Thoracic aorta (tissue), 2 donors: ENCODE measurements around the gene IFT122. TPM values are rescaled to one million over a fixed set of nuclear protein-coding genes. Genes with fewer than 3 reads are reported as not detected.

ENCODE experiments used
- ATAC-seq: fragments of 150-250 bp; one replicate; pipeline ENCODE4 v1.8.0; 2017; ENCODE audit warnings: low read depth; ENCODE audit not compliant: insufficient number of reproducible peaks, low FRiP score
- DNase-seq: peaks from one replicate; pipeline ENCODE4 v3.0.0-alpha.2; 2020; ENCODE audit warnings: low spot score
- H3K27ac ChIP-seq, 2 donors: fragments of 200-600 bp; sonication (generic); 1 replicate in 1 of 2; 2 replicates in 1 of 2; pipeline ENCODE4 v1.5.1; 2016; ENCODE audit warnings: mild to moderate bottlenecking in 2 of 2, moderate library complexity in 2 of 2
- H3K27me3 ChIP-seq: fragments of 200-600 bp; sonication (generic); replicated peaks from 2 replicates; pipeline ENCODE4 v1.6.0; 2016; ENCODE audit warnings: mild to moderate bottlenecking; ENCODE audit not compliant: insufficient read depth
- H3K36me3 ChIP-seq: fragments of 200-600 bp; sonication (generic); one replicate; pipeline ENCODE4 v1.5.1; 2016
- H3K4me1 ChIP-seq, 2 donors: fragments of 200-600 bp; sonication (generic); 1 replicate in 1 of 2; 2 replicates in 1 of 2; pipeline versions ENCODE4 v1.5.1 to v1.6.0; 2016; ENCODE audit warnings: low read depth in 2 of 2, mild to moderate bottlenecking in 1 of 2; ENCODE audit not compliant: control insufficient read depth in 1 of 2
- H3K4me3 ChIP-seq: fragments of 200-600 bp; sonication (generic); 2 replicates; pipeline ENCODE4 v1.5.1; 2016; ENCODE audit warnings: mild to moderate bottlenecking
- H3K9me3 ChIP-seq: fragments of 200-600 bp; sonication (generic); 2 replicates; pipeline ENCODE4 v1.5.1; 2016
- CTCF ChIP-seq: fragments of 200-600 bp; sonication (generic); IDR thresholded peaks from one replicate; pipeline ENCODE4 v1.5.1; 2019; ENCODE audit warnings: antibody characterized with exemption
- total RNA-seq, 2 donors: library from RNA; depleted of rRNA; stranded (reverse); fragments of >200 nt; gene quantifications; one replicate each; pipeline versions ENCODE4 v1.1.0 to v1.2.3, GENCODE V29; 2016

IFT122 gene
- total RNA-seq, 2 donors from 2014 or later, result 50.1 to 61.9 TPM

- peak; percentile 64 for DNase-seq
- H3K27me3 ChIP-seq, result no peaks in the 10 kb centered on the region
- ATAC-seq, result peak; percentile 95
- H3K4me1 ChIP-seq, result peaks cover 4 to 14% of the 10 kb centered on the region in 2 donors
- peak overlapping the region; percentile 84 to 86 for H3K27ac ChIP-seq
- H3K9me3 ChIP-seq, result no peaks in the 10 kb centered on the region
- H3K4me3 ChIP-seq, result peak overlapping the region; percentile 80
- H3K36me3 ChIP-seq, result peaks cover 3% of the 10 kb centered on the region
- TF ChIP-seq CTCF, result peak; percentile 72
Measured at GRCh38 chr3:129399145-129399894, 40.7 kb upstream of the IFT122 start.

GRCh38 chr3:129399895-129400357, 40.1 kb upstream of the IFT122 start:
- TF ChIP-seq CTCF, result no peak

GRCh38 chr3:129402210-129402609, 37.8 kb upstream of the IFT122 start:
- Histone ChIP-seq H3K4me1 (peaks cover 4 to 14% of the 10 kb centered on the region in 2 donors), H3K27me3 (no peaks in the 10 kb centered on the region), H3K9me3 (no peaks in the 10 kb centered on the region), H3K36me3 (no peaks in the 10 kb centered on the region), H3K27ac (no peak overlapping the region), H3K4me3 (no peak overlapping the region)
- no peak for TF ChIP-seq CTCF
- DNase-seq, result no peak
- no peak for ATAC-seq

More at GRCh38 chr3:129399895-129400357, 40.1 kb upstream of the IFT122 start:
- Histone ChIP-seq H3K9me3 (no peaks in the 10 kb centered on the region), H3K4me1 (peaks cover 4 to 14% of the 10 kb centered on the region in 2 donors), H3K36me3 (peaks cover 3% of the 10 kb centered on the region), H3K4me3 (peak overlapping the region; percentile 80), H3K27ac (peak overlapping the region; percentile 84 to 86), H3K27me3 (no peaks in the 10 kb centered on the region)
- ATAC-seq (no peak), DNase-seq (no peak)

GRCh38 chr3:129402616-129403015, 37.4 kb upstream of the IFT122 start:
- no peaks in the 10 kb centered on the region for H3K27me3 ChIP-seq
- H3K27ac ChIP-seq, result no peak overlapping the region
- no peak overlapping the region for H3K4me3 ChIP-seq
- H3K36me3 ChIP-seq, result no peaks in the 10 kb centered on the region
- ATAC-seq, result no peak
- TF ChIP-seq CTCF, result no peak
- peaks cover 4 to 11% of the 10 kb centered on the region in 2 donors for H3K4me1 ChIP-seq
- H3K9me3 ChIP-seq, result no peaks in the 10 kb centered on the region
- DNase-seq, result no peak

GRCh38 chr3:129403450-129403849, 36.6 kb upstream of the IFT122 start:
- Histone ChIP-seq H3K27ac (no peak overlapping the region), H3K36me3 (no peaks in the 10 kb centered on the region)

More at GRCh38 chr3:129403450-129403849, 36.6 kb upstream of the IFT122 start:
- ATAC-seq (no peak), DNase-seq (no peak)
- Histone ChIP-seq H3K4me1 (peaks cover 0 to 3% of the 10 kb centered on the region in 2 donors), H3K27me3 (no peaks in the 10 kb centered on the region), H3K9me3 (no peaks in the 10 kb centered on the region), H3K4me3 (no peak overlapping the region)
- TF ChIP-seq CTCF, result no peak
